Measurements from ENCODE around the gene SLC35G1.

SLC35G1 gene

GRCh38 chr10:93879273-93879672, 14.5 kb upstream of the SLC35G1 start:
- no peak for DNase-seq

- DNase-seq: no peak
Observed at GRCh38 chr10:93894516-93895378, 969 bp downstream of the SLC35G1 start.

GRCh38 chr10:93897070-93897780, 3.4 kb downstream of the SLC35G1 start:
- DNase-seq: no peak

- DNase-seq: no peak
Observed at GRCh38 chr10:93899109-93899508, 5.3 kb downstream of the SLC35G1 start.

GRCh38 chr10:93903051-93903450, 9.3 kb downstream of the SLC35G1 start:
- no peak for DNase-seq

- DNase-seq: no peak
Observed at GRCh38 chr10:93904901-93905300, 11.1 kb downstream of the SLC35G1 start.

GRCh38 chr10:93907059-93907458, 13.3 kb downstream of the SLC35G1 start:
- no peak for DNase-seq

- DNase-seq: no peak
Observed at GRCh38 chr10:93911866-93912265, 18.1 kb downstream of the SLC35G1 start.

GRCh38 chr10:93912444-93912843, 18.7 kb downstream of the SLC35G1 start:
- no peak for DNase-seq

GRCh38 chr10:93913706-93914105, 19.9 kb downstream of the SLC35G1 start:
- no peak for DNase-seq

- DNase-seq: no peak
Observed at GRCh38 chr10:93915598-93915997, 21.8 kb downstream of the SLC35G1 start.

- DNase-seq: peak; percentile 3
Observed at GRCh38 chr10:93916257-93917063, 22.7 kb downstream of the SLC35G1 start.

- DNase-seq: no peak
Observed at GRCh38 chr10:93917064-93917391, 23.2 kb downstream of the SLC35G1 start.

- DNase-seq: no peak
Observed at GRCh38 chr10:93917821-93918220, 24.0 kb downstream of the SLC35G1 start.

- no peak for DNase-seq
Observed at GRCh38 chr10:93921338-93921737, 27.6 kb downstream of the SLC35G1 start.

- no peak for DNase-seq
Observed at GRCh38 chr10:93926613-93927012, 32.8 kb downstream of the SLC35G1 start.

GRCh38 chr10:93938140-93938539, 44.4 kb downstream of the SLC35G1 start:
- no peak for DNase-seq

- DNase-seq: no peak
Observed at GRCh38 chr10:93940881-93941280, 47.1 kb downstream of the SLC35G1 start.

GRCh38 chr10:93941606-93942005, 47.8 kb downstream of the SLC35G1 start:
- DNase-seq: peak; percentile 3

GRCh38 chr10:93945819-93946218, 52.0 kb downstream of the SLC35G1 start:
- no peak for DNase-seq

GRCh38 chr10:93947055-93947454, 53.3 kb downstream of the SLC35G1 start:
- no peak for DNase-seq

- no peak for DNase-seq
Observed at GRCh38 chr10:93947524-93947923, 53.7 kb downstream of the SLC35G1 start.

- no peak for DNase-seq
Observed at GRCh38 chr10:93951905-93952304, 58.1 kb downstream of the SLC35G1 start.
